C4-2B (cell line): ENCODE measurements around the gene VOPP1.

Experiments used
- CTCF ChIP-seq: fragments of 450-650 bp; conservative IDR thresholded peaks from 2 replicates; pipeline ENCODE4 v1.5.1; 2017; ENCODE audit warnings: mild to moderate bottlenecking
- ZFX ChIP-seq: fragments of 450-650 bp; IDR thresholded peaks from 2 replicates; pipeline ENCODE4 v1.6.1; 2017

GRCh38 chr7:55497521-55497920 lies 74.8 kb downstream of the VOPP1 start:
- no peak for TF ChIP-seq CTCF
- no peak for TF ChIP-seq ZFX
